HG03457 (cell line): ENCODE data around the gene MTERF4.
A peak's percentile ranks its signal among the peaks of the same experiment; 100 is the strongest.
"Not testable (repeated sequence)": the region's sequence is repeated elsewhere in the genome, so short reads cannot be mapped to it uniquely, and the experiment has no call there.

Source experiments
- ATAC-seq: cut with Tn5 transposase; IDR thresholded peaks from one replicate; pipeline ENCODE4 v1.9.1; 2021; ENCODE audit warnings: moderate number of reproducible peaks; ENCODE audit not compliant: unreplicated experiment

MTERF4 gene

DNA sequence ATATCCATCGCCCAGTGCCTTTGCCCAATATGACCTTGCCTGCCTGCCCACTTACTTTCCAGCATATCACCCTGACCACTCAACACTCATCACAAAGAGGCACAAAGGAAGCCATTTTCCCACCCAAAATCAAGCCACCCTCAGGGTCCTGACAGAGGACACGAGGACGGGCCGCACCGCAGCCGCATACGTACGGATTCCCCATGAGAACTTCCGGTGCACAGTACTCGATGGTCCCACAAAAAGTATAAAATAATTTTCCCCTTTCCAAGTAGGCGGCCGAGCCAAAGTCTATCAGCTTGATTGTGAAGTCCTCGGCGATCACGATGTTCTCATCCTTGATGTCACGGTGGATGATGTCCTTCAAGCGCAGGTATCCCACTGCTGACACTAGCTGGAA, 10.0 kb upstream of the MTERF4 start:
- no peak for ATAC-seq

- peak; percentile 41 for ATAC-seq
These were observed 9.3 kb upstream of the MTERF4 start for GRCh38 chr2:241111440-241111805.

DNA sequence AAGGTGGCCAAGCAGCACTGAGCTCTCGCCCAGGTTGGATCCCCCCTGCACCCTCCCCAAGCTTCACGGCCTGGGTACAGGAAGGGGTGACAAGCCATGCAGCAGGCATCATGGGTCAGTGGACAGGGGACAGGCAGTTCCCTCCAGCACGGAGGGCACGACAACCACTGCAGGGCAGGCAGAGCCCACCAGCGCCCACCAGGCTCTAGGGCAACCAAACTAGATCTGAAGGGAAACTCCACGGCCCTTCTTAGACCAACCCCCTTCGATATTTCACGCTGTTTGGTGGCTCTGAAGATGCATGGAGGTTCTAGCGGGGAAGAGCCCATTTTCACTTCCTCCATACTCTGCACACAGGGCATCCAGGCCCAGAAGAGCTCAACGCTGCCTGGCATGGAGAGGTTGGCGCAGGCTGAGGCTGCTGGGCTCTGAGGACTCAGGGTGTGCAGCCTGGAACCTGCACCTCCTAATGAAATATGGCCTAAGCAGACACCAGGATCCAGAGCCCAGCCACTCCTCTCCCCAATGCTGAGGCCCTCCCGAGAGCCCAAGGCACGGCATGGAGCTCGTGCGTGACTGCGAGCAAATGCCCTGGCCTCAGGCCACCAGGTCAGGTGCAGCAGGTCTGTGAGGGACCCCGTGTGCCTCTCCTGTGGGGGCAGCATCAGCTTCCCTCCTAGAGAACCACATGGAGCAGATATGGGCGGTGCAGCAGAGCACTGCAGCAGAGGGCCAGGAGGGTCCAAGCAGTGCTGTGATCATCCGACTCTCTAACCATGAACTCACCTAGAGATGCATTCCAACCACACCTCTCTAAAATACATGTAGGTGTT, 8.7 kb upstream of the MTERF4 start:
- peak; percentile 26 for ATAC-seq

- ATAC-seq = no peak
These were observed 8.1 kb upstream of the MTERF4 start for GRCh38 chr2:241110089-241110606.

DNA sequence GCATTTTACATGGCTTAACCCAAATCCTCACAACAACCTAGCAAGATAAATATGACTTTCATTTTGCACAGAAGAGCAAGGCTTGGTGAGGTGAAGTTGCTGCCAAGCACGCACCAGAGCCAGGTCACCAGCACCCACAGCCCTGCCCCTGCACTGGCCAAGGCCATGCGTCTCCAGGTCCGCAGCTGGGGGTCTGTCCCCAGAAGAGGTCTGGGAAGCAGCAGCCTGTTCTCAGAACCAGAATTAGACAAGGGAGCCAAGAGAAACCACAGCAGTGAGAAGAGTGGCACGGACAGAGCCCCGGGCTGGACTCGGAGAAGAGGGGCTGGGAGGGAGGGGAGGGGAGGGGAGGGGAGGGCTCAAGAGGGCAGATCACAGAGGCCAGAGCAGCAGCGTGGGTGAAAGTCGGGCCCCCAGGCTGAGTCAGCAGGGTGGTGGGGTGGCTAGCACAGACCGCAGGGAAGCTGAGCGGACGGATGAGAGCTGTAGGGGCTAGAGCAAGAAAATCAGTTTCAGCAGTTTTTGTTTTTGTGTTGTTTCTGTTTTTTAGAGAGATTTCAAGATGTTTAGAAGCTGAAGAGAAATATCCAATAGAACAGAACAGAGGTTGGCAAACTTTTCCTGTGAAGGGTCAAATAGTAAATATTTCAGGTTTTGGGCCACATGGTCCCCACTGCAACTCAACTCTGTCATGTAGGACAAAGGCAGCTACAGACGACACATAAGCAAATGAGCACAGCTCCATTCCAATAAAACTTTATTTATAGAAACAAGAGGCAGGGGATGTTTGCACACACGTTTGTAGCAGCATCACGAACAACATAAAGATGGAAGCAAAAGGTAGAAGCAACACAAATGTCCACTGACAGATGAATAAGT, 7.4 kb upstream of the MTERF4 start:
- no peak for ATAC-seq

DNA sequence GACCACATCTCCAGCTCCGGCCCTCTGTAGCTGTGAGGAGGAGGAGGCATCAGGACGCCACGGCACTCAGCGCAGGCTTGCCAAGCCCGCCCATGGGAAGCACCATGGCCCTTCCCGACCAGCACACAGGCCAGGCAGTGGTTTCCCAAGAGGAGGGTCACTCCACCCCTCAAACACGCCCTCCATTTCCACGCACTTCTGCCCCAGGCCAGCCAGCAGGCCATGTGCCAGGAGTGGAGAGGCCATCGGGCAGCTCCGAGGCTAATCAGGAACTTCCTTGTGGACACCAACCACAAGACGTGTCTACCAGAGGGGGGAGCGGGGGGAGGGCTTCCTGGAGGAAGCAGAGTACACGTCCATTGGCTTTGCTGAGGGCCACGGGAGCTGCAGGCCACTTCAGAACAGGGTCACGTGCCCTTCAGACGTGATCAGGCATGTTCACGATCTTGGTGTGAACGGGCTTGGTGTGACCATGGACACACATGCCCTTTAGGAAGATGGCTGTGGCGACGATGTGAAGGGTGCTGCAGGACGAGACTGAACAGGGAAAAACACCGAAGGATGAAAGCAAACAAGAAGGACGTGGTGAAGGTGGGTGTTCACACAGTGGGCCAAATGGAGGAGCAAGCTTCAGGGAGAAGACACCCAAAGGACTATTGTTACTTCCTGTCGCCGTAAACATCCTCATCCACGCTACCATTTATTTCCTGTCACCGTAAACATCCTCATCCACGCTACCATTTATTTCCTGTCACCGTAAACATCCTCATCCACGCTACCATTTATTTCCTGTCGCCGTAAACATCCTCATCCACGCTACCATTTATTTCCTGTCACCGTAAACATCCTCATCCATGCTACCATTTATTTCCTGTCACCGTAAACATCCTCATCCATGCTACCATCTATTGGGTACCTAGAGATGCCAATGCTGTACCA, 6.5 kb upstream of the MTERF4 start:
- no peak for ATAC-seq

GRCh38 chr2:241107031-241107783, 5.1 kb upstream of the MTERF4 start:
- ATAC-seq = no peak

- ATAC-seq = no peak
These were observed 3.6 kb upstream of the MTERF4 start for GRCh38 chr2:241105641-241106040.

DNA sequence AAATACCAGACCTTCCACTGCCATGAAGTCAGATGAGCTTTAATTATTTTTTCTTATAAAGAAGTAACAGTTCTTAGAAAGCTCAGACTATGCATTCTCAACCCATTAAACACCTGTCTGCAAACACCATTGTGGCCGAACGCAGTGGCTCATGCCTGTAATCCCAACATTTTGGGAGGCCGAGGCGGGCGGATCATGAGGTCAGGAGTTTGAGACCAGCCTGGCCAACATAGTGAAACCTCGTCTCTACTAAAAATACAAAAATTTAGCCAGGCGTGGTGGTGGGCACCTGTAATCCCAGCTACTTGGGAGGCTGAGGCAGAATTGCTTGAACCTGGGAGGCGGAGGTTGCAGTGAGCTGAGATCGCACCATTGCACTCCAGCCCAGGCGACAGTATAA, 2.5 kb upstream of the MTERF4 start:
- ATAC-seq = not testable (repeated sequence)

GRCh38 chr2:241103176-241103595, 1.1 kb upstream of the MTERF4 start:
- ATAC-seq = no peak

- ATAC-seq = no peak
These were observed 2.8 kb downstream of the MTERF4 start for GRCh38 chr2:241099246-241099645.

DNA sequence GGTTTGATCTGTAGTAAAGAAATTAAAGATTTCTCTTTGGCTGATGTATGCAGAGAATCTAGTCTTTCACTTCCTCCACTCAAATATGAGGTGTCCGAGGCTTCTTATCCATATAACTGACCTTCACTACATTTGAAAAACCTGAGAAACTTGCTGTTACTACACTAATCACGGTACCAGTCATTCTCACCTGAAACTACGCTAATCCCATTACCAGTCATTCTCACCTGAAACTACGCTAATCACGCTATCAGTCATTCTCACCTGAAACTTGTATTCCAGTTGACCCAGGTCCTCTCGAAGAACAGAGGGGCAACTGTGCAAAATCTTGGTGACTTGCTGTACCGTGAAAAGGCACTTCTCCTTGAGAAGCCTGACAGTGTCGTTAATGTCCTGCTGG, 5.1 kb downstream of the MTERF4 start:
- no peak for ATAC-seq

- no peak for ATAC-seq
These were observed 6.3 kb downstream of the MTERF4 start for GRCh38 chr2:241095594-241096290.

GRCh38 chr2:241094924-241095420, 7.1 kb downstream of the MTERF4 start:
- no peak for ATAC-seq

GRCh38 chr2:241094172-241094571, 7.9 kb downstream of the MTERF4 start:
- no peak for ATAC-seq

GRCh38 chr2:241093133-241093781, 8.8 kb downstream of the MTERF4 start:
- not testable (repeated sequence) for ATAC-seq

DNA sequence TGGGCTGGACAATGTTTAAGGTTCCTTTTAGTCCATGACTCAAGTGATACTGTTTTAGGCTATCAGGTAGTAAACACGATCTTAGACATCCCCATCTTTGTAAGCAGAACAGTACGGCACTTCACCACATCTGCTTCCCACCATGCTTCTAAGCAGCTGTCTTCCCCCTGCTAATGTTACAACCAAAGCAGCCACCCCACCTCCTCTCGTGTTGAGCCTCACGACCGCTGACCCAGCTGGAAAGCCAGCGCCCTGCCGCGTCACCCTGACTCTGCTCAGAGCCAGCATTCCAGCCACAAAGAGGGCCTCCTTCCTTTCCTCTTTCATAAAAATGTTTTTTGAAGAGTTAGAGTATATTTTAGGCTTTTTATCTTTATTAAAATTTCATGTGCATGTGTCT, 9.4 kb downstream of the MTERF4 start:
- no peak for ATAC-seq

DNA sequence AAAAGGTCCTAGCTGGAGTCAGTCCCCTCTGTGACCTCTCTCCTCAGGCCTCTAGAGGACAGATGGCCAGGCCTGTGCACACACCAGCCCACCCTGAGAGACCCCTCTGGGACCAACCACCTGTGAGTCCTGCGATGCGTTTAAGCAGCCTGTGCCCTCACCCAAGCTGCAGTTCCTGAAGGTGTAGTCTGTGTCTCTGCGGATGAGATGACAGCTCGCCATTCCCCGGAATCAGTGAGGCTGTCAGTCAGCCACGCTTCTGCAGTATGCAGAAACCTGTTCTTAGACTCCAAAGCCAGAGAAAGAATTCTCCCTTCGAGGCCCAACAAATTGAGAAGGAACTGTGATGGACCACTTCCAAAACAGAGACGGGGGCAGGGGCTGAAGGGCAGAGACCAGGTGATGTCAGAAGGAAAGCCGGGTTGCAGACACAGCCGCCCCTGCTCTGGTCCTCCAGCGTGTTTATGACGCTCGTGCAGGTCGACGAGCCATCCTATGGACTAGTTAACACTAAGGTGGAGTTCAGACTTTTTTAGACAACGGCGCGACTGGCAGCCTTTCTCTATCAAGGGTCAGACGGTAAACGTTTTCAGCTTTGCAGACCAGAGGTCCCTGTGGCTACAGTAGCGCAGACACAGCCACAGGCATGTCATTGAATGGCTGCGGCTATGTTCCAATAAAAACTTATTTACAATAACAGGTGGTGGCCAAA, 10.2 kb downstream of the MTERF4 start:
- ATAC-seq = no peak
